HL-60/S4 treated with retinoic acid at 250 ng/mL for 4 days and 3 days (cell line): ENCODE measurements around the gene TRIM27.
"Not testable (repeated sequence)": the region's sequence is repeated elsewhere in the genome, so short reads cannot be mapped to it uniquely, and the experiment has no call there.

ENCODE experiments used
- in situ Hi-C: fragments of 300-500 bp; cut with MboI; formaldehyde crosslinking; loops from 2 replicates; pipeline ENCODE4 v1.7.0; 2022; ENCODE audit warnings: low sequenced_read_pairs

Gene TRIM27

DNA sequence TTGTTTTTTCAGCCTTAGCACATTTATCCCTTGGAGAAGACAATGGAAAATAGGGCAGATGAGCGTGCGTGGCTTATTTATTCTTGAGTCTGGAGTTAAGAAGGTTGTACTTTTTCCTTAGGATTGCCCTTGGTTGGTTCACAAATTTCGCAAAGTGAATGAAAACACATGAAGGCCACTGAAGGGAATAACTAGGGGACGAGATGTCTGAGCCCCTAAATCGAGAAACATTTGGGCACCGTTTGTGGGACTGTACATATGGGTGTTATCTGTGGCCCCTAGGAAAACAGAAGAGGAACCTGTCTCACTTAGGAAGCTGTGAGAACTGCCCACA lies 19.4 kb upstream of the TRIM27 start:
- in situ Hi-C loops, result no loop called here

DNA sequence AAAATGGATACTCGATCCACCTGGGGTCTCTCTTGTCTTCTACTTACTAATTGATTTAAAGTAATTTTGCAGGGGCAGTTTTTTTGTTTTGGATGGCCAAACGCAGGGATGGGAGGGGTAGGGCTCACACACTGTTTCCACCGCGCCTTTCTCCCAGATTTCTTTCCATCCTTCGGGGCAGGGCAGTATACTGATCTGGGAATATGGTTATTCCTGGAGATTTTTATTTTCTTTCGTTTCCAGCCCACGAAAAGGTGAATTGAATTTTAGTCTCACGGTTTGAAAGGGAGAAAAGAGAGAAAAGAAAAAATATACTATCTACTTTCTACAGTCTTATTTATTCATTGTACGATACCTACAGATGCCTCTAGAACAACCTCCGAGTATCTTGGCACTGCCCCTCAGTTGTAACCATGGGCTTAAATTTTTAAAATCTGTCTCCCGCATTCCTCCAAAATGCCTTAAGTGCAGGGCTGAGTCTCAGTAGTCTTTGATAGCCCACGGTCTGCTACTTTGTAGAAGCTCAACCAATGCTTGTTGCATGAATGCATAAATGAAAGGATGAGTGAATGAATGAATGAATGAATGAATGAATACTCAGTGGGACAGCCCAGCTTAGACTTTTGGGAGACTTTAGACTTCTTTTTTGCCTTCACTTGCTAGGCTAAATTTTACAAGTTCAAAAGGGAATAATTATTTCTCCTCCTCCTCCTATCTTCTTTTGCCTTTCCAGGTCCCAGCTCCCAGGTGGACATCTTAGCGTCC lies 18.1 kb upstream of the TRIM27 start:
- in situ Hi-C loops, result no loop called here

GRCh38 chr6:28940858-28941683 lies 17.3 kb upstream of the TRIM27 start:
- in situ Hi-C loops, result no loop called here

- in situ Hi-C loops, result no loop called here
These were observed 16.6 kb upstream of the TRIM27 start for GRCh38 chr6:28940294-28940857.

DNA sequence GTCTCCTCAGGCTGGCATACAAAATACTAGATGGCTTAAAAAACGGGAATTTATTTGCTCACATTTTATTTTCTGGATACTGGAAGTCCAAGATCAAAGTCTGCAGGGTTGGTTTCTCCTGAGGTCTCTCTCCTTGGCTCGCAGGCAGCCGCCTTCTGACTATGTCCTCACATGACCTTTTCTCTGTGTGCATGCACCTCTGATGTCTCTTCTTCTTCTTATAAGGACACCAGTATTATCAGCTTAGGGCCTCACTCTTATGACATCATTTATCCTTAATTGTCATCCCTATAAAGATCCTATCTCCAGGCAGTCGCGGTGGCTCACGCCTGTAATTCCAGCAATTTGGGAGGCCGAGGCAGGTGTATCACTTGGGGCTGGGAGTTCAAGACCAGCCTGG lies 9.3 kb upstream of the TRIM27 start:
- in situ Hi-C loops, result no loop called here

DNA sequence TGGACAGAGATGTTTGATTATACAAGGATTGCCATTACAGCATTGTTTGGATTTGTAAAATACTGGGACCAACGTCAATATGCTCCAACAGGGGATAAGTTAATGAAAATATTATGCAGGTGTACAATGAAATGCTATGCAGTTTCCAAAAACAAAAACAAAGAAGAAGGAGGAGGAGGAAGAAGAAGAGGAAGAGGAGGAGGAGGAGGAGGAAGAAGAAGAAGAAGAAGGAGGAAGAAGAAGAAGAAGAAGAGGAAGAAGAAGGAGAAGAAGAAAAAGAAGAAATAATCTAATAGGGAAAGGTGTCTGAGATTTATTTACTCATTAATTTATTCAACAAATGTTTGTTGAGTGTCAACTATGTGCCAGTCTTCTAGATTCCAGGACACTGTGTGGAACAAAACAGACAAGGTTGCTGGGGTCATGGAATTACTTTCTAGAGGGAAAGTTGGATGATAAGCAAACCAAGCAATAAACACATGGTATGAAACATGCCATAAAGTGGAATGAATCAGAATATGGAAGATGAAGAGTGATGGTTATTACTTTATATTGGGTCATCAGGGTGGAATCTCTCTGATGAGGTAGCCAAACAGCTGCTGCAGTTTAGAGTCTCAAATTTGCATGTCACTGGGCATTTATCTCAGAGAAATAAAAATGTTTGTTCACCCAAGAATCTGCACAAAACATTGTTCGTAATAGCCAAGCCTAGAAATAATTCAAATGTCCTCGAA lies 6.3 kb upstream of the TRIM27 start:
- in situ Hi-C loops, result no loop called here

- in situ Hi-C loops, result not testable (repeated sequence)
These were observed 5.6 kb upstream of the TRIM27 start for GRCh38 chr6:28929339-28929738.

- in situ Hi-C loops, result no loop called here
These were observed 4.1 kb upstream of the TRIM27 start for GRCh38 chr6:28927846-28928245.

- in situ Hi-C loops, result no loop called here
These were observed 916 bp downstream of the TRIM27 start for GRCh38 chr6:28922821-28923317.

GRCh38 chr6:28922004-28922820 lies 1.6 kb downstream of the TRIM27 start:
- in situ Hi-C loops, result no loop called here

- in situ Hi-C loops, result no loop called here
These were observed 3.5 kb downstream of the TRIM27 start for GRCh38 chr6:28920281-28920680.

GRCh38 chr6:28914941-28915340 lies 8.8 kb downstream of the TRIM27 start:
- in situ Hi-C loops, result no loop called here

- in situ Hi-C loops, result no loop called here
These were observed 12.7 kb downstream of the TRIM27 start for GRCh38 chr6:28910901-28911690.

GRCh38 chr6:28907394-28907793 lies 16.4 kb downstream of the TRIM27 start:
- in situ Hi-C loops, result no loop called here

DNA sequence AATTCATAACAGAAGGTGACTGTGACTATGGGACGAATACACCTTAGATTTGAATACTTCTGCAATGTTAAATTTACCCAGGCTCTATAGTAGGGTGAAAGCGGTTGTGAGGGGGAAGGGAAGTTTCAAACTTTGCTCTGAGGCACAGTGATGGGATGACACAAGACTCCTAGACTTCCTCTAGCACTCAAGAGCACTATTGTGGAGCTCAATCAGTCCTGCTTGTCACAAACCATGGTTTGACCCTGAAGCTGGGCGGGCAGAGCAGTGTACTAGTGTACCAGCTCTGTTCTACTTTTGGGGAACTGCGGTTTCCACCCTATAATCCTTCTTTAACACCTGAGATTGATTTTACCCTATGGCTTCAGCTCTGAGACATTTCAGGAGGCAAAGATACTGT lies 17.1 kb downstream of the TRIM27 start:
- in situ Hi-C loops, result no loop called here

- in situ Hi-C loops, result no loop called here
These were observed 20.1 kb downstream of the TRIM27 start for GRCh38 chr6:28903686-28904085.

GRCh38 chr6:28901831-28902230 lies 22.0 kb downstream of the TRIM27 start:
- in situ Hi-C loops, result no loop called here

DNA sequence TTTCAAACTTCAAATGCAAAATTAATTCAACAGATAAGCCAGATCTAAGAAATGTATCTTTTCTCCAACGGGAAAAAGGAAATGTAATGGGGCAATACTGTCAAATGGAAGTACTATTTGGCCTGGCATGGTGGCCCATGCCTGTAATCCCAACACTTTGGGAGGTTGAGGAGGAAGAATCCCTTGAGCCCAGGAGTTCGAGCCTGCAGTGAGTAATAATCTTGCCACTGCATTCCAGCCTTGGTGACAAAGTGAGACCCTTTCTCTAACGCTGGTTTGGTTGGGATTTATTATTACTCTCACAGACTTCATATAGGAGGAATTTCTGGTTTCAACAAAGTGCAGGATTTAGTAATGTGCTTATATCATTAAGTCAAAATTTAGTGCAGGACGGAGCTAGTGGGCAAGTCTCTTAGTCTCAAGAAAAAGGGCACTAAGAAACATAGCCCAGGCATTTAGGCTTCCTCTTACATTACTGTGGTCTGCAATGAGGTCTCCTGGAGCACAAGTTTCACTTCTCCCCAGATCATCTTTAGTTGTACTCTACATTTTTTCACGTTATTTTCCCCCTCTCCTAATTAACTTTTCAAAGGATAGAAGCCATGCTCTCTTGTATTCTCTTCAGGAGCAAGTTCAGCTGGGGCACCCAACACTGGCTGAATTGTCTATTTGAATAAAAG lies 23.1 kb downstream of the TRIM27 start:
- in situ Hi-C loops, result no loop called here

GRCh38 chr6:28898710-28898965 lies 25.1 kb downstream of the TRIM27 start:
- in situ Hi-C loops, result loop anchor here (25.0 kb wide), 1 partner anchor 89 kb away; no protein-coding TSS in a partner anchor
